MCF 10A (cell line): ENCODE data around the gene AMBN. TPM values are rescaled to one million over a fixed set of nuclear protein-coding genes. Genes with fewer than 3 reads are reported as not detected.
"Not testable (repeated sequence)": the region's sequence is repeated elsewhere in the genome, so short reads cannot be mapped to it uniquely, and the experiment has no call there.

Experiments used
- BruUV-seq: library from RNA; stranded (reverse); fragments of 400-500 nt; replicated peaks from 2 replicates; lab custom pipeline; 2021; lab: Mats Ljungman, UMichigan
- CTCF ChIA-PET: fragments of 300-600 bp; sonication (Branson Sonifier 250); formaldehyde crosslinking; extraction: SDS; loops from one replicate; lab custom pipeline; 2021; ENCODE audit warnings: antibody characterized with exemption, inconsistent platforms; lab: Yijun Ruan, JAX
- POLR2A ChIA-PET: fragments of 300-600, 350-650 bp; sonication (Branson Sonifier 250); formaldehyde crosslinking; extraction: SDS; loops from one replicate; lab custom pipeline; 2020; ENCODE audit warnings: antibody characterized with exemption, inconsistent platforms; lab: Yijun Ruan, JAX
- DNase-seq: peaks from one replicate; pipeline ENCODE4 v3.0.0-alpha.2; 2018; ENCODE audit not compliant: unreplicated experiment
- H3K27ac Mint-ChIP-seq: one replicate; pipeline ENCODE4 v1.8.0; 2022; ENCODE audit warnings: mild to moderate bottlenecking, low read depth, mixed read lengths; ENCODE audit not compliant: unreplicated experiment
- H3K27me3 Mint-ChIP-seq: one replicate; pipeline ENCODE4 v1.8.0; 2022; ENCODE audit warnings: mixed read lengths; ENCODE audit not compliant: insufficient read depth, unreplicated experiment
- H3K36me3 Mint-ChIP-seq: one replicate; pipeline ENCODE4 v1.8.0; 2022; ENCODE audit warnings: mild to moderate bottlenecking, moderate library complexity, mixed read lengths; ENCODE audit not compliant: insufficient read depth, unreplicated experiment
- H3K4me1 Mint-ChIP-seq: one replicate; pipeline ENCODE4 v1.8.0; 2022; ENCODE audit warnings: mixed read lengths; ENCODE audit not compliant: insufficient read depth, unreplicated experiment
- H3K4me3 Mint-ChIP-seq: one replicate; pipeline ENCODE4 v1.8.0; 2022; ENCODE audit warnings: mild to moderate bottlenecking, moderate library complexity, mixed read lengths; ENCODE audit not compliant: unreplicated experiment
- H3K9me3 Mint-ChIP-seq: one replicate; pipeline ENCODE4 v1.8.0; 2022; ENCODE audit warnings: mixed read lengths; ENCODE audit not compliant: unreplicated experiment
- CTCF ChIP-seq: fragments of 200-600 bp; IDR thresholded peaks from one replicate; pipeline ENCODE4 v1.8.0; 2022; ENCODE audit warnings: antibody characterized with exemption, mild to moderate bottlenecking; ENCODE audit not compliant: unreplicated experiment
- intact Hi-C: fragments of 100-400 bp; cut with micrococcal nuclease; formaldehyde crosslinking; loops from 2 replicates; pipeline ENCODE4 v1.14.1; 2022
- total RNA-seq: library from RNA; stranded (reverse); gene quantifications from 2 replicates; pipeline ENCODE4 v1.2.3, GENCODE V29; 2022

The AMBN gene
- total RNA-seq, 1 experiment from 2014 or later = not detected

- no TSS peak for BruUV-seq
- ChIA-PET POLR2A (interaction anchor here (0.6 to 1.5 kb wide), 3 partner anchors 21 to 47 kb away, joined by 3 to 4 read pairs (median 3); partner anchors contain the start of gene JCHAIN), CTCF (interaction anchor here (0.6 to 1.7 kb wide), 2 partner anchors 15 to 122 kb away, joined by 3 to 5 read pairs; no protein-coding TSS in a partner anchor)
- no peak for TF ChIP-seq CTCF
- Mint-ChIP-seq H3K9me3 (no peaks in the 10 kb centered on the region), H3K36me3 (no peaks in the 10 kb centered on the region), H3K27ac (no peak overlapping the region), H3K4me1 (no peaks in the 10 kb centered on the region), H3K4me3 (no peak overlapping the region), H3K27me3 (no peaks in the 10 kb centered on the region)
- DNase-seq = no peak
- intact Hi-C loops = no loop called here
Observed at GRCh38 chr4:70637239-70637913, 45.3 kb downstream of the AMBN start.

- ChIA-PET CTCF (interaction anchor here (0.7 kb wide), 1 partner anchor 1478 kb away, joined by 3 read pairs; no protein-coding TSS in a partner anchor), POLR2A (no interaction called here)
- H3K36me3 Mint-ChIP-seq = no peaks in the 10 kb centered on the region
- H3K27me3 Mint-ChIP-seq = no peaks in the 10 kb centered on the region
- DNase-seq = no peak
- TF ChIP-seq CTCF = no peak
- intact Hi-C loops = no loop called here
- BruUV-seq = no TSS peak
- H3K4me3 Mint-ChIP-seq = no peak overlapping the region
- H3K9me3 Mint-ChIP-seq = no peaks in the 10 kb centered on the region
- no peaks in the 10 kb centered on the region for H3K4me1 Mint-ChIP-seq
- no peak overlapping the region for H3K27ac Mint-ChIP-seq
Observed at GRCh38 chr4:70640192-70640591, 48.1 kb downstream of the AMBN start.

- H3K9me3 Mint-ChIP-seq, H3K4me3 Mint-ChIP-seq, BruUV-seq, POLR2A ChIA-PET, H3K4me1 Mint-ChIP-seq, H3K36me3 Mint-ChIP-seq, DNase-seq, H3K27ac Mint-ChIP-seq: not testable (repeated sequence)
- H3K27me3 Mint-ChIP-seq = peaks cover 11% of the 10 kb centered on the region
- intact Hi-C loops = loop anchor here (5.0 to 10.0 kb wide), 3 partner anchors 37 to 534 kb away; partner anchors contain the start of gene UTP3
- CTCF ChIA-PET = interaction anchor here (0.9 to 2.3 kb wide), 14 partner anchors 8 to 1068 kb away, joined by 3 to 21 read pairs (median 6); no protein-coding TSS in a partner anchor
Observed at GRCh38 chr4:70650741-70651140, 58.7 kb downstream of the AMBN start.

GRCh38 chr4:70651864-70652506, 59.9 kb downstream of the AMBN start:
- Mint-ChIP-seq H3K27ac (no peak overlapping the region), H3K36me3 (no peaks in the 10 kb centered on the region), H3K4me1 (no peaks in the 10 kb centered on the region), H3K27me3 (peaks cover 12% of the 10 kb centered on the region), H3K9me3 (no peaks in the 10 kb centered on the region), H3K4me3 (no peak overlapping the region)
- no TSS peak for BruUV-seq
- CTCF ChIA-PET = interaction anchor here (0.6 to 2.3 kb wide), 51 partner anchors 9 to 1067 kb away, joined by 3 to 21 read pairs (median 4); partner anchors contain the start of genes ENAM and JCHAIN
- peak; percentile 40 for DNase-seq
- intact Hi-C loops = loop anchor here (1.0 to 10.0 kb wide), 5 partner anchors 35 to 1061 kb away; partner anchors contain the start of gene UTP3
- POLR2A ChIA-PET = interaction anchor here (0.9 to 1.0 kb wide), 2 partner anchors 36 to 54 kb away, joined by 4 to 5 read pairs; partner anchors contain the start of gene UTP3
- TF ChIP-seq CTCF = peak; percentile 69
